GM19240 (cell line): ENCODE data around the gene COL16A1.

Experiments used
- DNase-seq: peaks from one replicate; pipeline ENCODE4 v3.0.0; 2011; ENCODE audit warnings: low spot score; ENCODE audit not compliant: insufficient read length

COL16A1 gene

DNA sequence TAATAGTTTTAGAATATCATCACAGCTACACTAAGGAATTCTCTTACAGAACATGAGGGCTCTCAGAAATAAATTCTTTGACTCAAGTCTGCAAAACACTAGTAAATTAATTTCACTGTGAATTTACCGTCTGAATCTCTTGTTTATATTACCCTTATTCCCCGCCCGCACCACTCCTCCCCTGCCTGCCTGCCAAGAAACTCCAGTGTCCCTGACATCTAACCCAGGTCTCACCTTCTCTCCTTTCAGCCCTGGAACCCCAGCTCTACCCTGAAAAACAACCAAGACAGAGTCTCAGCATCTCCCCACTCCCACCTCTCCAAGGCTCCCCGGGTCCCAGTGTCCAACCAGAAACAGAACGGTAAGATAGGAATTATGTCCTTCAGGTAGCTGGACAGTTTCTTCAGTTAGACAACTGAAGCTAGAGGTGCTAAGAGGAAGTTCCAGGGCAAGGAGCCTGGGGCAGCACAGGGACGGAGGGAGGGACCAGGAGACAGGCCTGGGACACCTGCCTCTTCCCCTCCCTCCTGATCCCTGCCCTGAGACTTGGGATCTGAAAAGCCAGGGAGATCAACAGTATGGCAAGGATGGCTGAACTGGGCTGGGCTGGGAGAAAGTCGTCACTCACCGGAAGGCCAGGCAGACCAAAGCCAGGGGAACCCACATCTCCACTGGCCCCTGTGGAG, 15.4 kb downstream of the COL16A1 start:
- DNase-seq: no peak

DNA sequence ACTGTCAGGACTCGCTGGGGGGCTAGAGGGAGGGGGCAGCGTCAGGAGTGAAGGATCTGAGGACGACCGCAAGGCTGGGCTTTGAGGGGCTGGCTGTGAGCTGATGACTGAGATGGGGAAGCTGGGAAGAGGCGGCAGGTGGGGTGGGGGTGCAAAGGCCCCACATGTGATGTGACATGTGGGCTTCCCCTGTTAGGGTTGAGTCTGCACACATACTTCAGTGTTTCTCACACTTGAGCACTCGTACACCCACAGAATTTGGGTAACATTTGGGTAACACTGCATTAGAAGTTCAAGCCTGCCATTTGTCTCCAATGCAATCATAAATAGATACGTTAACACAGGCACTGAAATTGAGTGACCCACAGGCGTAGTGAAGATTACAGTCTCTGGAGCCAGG, 16.2 kb downstream of the COL16A1 start:
- DNase-seq: no peak

DNA sequence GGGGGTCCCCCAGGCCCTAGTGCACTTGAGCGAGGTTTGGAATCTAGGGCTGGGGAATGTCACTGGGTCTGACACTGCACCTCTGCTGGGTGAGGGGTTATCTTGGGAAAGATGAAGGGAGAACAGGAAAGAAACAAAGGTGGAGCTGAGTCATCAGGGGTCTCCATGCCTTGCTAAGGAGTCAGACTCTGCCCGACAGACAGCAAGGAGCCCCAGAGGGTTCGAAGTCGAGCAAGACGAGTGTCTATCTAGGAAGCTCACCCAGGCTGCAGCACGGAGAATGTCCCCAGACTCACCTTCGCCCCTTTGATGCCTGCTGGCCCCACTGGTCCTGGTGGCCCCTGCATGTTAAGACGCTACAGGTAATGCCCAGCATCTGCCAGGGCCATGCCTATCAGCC, 18.0 kb downstream of the COL16A1 start:
- DNase-seq: no peak

DNA sequence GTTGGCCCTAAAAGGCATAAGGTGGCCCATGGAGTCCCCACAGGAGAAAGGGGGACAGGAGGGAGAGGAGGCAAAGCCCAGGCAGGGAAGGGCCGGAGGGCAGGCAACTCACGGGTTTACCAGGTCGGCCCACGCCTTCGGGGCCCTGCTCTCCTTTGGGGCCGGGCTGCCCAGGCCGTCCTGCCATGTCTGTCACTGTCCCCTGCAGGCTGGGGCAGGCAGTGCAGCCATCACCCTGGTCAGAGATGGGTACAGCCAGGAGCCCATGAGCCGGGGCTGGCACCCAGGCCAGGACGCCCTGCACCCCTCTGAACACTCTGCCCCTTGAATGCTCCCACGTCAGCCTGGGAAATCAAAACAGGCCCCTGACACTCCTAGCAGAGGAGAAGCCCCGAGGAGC, 19.8 kb downstream of the COL16A1 start:
- no peak for DNase-seq

DNA sequence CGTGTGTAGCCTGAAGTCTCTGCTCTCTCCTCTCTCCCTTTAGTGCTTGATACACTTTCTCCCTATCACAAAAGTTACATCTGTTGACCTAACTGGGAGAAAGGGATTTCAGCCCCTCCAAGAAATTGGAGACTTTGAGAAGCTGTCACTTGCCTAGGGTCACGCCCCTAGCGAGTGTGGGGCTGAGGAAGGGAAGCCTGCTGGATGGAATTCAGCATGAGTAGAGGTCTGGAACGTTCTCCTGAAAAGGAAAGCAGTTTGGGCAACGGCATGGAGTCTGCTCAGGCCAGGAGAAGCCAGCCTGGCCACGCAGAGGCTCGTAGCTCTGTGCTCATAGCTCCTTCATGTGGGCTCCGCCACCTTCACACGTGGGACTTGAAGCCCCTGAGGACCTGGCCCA, 22.4 kb downstream of the COL16A1 start:
- DNase-seq: no peak

DNA sequence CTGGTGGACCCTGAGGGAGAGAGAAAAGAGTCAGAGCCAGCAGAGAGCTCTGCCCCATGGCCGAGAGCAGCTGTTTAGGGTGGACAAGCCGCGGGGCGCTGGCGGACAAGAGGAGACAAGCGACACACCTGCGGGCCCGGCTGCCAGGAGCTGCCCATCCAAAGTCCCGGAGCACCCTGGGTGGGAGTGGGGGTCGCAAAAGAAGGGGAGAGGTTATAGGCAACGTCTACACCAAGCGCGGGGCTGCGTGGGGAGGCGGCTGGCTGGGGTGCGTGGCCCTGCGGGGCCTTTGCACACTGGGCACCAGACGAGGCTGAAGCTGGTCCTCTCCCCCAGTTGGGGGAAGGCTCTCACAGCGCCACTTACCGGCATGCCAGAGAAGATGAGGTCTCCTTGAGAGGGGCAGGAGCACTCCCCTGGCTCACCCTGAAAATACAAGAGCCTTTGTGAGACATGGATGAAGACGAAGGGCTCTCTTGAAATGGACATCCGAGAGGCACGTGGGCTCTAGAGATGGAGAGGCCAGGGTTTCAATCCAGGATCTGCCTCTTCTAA, 24.1 kb downstream of the COL16A1 start:
- no peak for DNase-seq

DNA sequence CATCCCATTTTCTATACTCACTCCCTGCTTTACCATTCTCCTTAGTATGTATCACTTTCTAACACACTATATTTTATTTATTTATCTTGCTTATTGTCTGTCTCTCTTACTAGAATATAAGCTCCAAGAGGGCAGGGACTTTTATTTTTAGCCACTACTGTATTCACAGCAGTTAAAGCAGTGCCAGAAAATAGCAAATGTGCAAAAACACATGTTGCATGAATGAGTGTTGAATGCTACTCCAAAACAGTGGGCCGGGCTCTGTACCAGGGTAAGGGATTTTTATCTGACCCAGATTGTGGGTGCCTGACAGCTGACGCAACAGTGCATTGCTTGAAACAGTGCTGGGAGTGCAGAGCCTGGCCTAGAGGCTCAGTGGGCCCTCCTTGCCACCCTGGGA, 24.7 kb downstream of the COL16A1 start:
- no peak for DNase-seq

DNA sequence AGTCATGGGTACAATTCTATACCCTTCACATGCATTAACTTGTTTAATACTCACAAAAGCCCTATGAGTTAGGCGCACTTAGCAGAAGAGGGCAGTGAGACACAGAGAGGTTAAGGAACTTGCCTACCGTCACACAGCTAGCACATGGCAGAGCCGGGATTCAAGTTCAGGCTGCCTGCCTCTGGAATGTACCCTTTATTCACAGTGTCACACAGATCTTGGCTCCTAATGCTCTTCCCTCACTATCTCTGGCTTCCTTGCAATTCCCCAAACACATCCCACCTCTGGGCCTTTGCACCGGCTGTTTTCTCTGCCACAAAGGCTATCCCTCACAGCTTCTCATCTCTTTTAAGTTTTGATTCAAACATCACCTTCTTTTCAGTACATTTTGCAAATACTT, 25.1 kb downstream of the COL16A1 start:
- DNase-seq: no peak

DNA sequence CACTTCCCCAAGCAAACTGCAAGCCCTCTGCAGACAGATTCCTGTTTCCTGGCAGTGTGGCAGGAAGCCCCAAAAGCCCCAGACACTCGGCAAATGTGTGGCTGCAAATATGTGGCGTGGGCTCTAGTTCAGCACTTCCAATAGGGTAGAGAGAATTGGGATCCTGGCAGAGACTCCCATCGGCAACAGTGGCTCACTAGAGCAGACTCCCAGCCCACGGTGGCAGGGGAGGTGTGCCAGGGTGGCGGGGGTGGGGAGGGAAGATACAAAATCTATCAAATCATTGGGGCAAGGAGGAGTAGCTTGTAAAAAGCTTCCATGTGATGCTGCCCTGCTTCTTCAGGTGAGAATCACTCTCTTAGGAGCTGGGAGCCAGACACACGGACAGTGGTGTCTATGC, 25.9 kb downstream of the COL16A1 start:
- DNase-seq: no peak

DNA sequence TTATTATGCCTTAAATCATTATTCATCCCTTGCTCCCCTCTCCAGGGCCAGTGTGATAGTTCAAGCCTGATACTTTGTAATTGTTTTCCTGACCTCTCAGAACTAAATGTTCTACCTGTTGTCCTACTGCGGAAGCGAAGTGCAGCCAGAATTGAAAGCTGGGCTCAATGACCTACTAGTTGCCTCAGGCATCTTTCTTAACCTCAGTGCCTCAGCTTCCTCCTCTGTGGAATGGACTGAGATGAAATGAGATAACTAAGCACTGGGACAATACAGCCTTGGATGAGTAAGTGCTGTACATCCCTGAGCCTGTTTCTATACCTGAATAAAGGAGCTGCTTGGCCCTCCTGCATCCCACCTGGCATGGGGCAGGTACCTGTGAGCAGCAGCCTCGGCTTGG, 26.4 kb downstream of the COL16A1 start:
- DNase-seq: no peak

DNA sequence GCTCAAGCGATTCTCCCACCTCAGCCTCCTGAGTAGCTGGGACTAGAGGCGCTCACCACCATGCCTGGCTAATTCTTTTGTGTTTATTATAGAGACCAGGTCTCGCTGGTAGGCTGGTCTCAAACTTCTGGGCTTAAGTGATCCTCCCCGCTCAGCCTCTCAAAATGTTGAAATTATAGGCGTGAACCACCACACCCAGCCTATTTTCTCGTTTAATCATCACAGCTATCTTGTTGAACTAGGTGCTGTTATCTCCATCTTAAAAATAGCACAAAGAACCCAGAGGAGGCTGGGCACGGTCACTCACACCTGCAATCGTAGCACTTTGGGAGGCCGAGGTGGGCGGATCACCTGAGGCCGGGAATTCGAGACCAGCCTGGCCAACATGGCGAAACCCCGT, 28.1 kb downstream of the COL16A1 start:
- no peak for DNase-seq

DNA sequence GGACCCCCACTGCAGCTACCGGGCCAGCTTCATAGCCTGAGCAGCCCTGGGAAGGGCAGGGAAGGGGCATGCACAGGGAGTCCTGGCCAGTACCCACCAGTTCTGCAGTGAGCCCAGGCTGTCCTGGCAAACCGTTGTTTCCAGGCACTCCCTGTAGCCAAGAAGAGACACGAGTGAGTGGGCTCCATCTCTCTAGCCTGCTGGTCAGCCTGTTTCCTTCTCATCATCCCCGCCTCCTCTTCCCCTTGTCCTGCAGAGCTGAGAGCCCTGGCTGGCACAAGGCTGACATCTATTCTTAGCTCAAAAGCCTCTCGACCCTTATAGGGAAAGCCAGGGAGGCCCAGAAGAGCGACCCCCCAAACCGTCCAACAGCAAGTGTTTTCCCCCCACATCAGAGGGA, 28.7 kb downstream of the COL16A1 start:
- DNase-seq: no peak

DNA sequence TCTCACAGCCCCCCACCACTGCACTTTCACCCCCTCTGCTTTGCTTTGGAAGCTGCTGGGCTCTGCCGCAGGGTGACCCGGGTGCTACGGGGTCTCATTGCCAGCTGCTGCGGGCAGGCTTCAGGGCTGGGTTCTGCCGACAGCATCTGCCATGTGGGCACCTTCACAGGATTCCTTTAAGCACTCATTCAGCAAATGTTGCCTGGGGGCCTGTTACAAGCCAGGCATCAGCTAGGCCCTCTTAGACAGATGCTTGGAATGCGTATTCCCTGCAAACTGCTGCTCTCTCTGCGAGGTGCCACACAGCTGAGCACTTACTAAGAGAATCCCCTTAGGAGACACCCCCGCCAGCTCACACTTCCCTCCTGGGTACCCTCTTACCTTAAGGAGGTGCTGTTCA, 29.2 kb downstream of the COL16A1 start:
- no peak for DNase-seq

DNA sequence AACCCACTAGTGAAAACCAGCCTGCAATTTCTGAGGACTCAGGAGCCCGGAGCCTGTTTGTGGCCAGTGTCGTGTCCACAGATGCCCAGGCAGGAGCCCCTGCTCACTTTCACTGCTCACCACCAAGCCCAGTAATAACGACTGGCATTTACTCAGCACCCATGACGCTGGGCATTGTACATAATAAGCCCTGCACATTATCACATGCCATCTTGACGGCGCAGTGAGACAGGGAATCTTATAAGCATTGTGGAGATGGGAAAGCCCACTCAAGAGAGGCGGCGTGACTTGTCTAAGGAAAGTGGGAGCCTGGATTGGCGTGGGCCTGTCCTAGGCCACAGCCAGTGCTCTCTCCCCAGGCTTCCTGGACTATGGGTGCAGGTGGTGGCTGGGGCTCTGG, 30.4 kb downstream of the COL16A1 start:
- no peak for DNase-seq

DNA sequence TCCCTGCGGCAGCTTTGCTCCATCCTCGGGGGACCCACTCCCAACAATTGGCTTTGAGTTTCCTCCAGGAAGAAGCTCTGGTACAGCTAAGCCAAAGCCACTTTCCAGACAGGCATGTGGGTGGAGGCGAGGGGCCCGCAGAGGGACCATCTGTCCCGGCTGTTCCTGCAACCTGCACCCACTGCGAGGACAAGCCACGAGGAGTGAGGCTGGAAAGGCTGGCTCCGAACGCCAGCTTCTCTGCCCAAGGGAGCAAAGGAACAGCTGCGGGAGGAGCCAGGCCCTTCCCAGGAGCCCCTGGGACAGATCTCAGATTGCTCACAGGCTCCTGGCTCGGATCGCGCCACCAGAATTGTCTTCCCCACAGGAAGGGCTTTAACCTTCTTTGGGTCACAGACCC, 30.8 kb downstream of the COL16A1 start:
- no peak for DNase-seq

DNA sequence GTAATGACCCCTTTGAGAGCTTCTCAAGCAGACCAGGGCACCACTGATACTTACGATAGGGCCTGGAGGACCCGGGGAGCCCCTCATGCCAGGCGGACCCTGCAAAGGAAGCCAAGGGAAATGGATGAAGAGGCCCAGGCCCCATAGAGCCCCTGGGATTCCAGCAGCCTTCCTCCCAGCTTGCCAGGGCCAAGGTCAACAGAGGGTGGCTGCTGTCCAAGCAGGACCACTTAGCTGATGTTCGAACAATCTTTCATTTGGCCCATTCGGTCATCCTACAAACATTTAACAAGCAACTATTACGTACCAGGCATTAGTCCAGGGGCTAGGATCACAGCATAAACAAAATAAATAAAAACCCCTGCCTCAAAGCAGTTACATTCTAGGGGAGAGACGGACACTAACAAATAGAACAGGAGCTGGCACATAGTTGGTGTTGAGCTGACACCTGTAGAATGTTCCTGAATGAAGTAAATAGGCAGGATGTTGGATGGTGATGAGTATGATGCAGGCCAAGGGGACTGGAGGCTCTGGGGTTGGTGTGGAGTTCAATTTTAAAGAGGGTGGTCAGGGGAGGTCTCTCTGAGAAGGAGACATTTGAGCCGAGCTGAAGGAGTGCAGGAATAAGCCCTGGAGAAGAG, 32.1 kb downstream of the COL16A1 start:
- DNase-seq: no peak

DNA sequence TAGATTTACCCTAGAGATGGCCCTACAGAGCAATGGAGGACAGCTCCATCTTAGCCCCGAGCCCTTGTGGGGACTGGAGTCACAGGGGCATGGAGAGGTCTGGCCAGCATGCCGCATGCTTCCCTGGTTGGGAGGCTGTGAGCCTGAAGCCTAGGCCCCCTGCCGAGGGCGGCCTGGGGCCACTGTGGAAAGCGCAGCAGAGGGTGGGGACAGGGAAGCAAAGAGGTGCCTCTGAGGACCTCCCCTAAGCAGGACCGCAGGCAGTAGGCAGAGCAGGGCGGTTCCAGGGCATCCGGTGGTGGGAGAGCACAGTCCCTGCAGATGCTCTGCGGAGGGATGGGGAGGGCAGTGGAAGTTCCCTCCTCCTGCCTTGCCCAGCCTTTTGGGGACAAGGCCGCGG, 32.7 kb downstream of the COL16A1 start:
- no peak for DNase-seq

DNA sequence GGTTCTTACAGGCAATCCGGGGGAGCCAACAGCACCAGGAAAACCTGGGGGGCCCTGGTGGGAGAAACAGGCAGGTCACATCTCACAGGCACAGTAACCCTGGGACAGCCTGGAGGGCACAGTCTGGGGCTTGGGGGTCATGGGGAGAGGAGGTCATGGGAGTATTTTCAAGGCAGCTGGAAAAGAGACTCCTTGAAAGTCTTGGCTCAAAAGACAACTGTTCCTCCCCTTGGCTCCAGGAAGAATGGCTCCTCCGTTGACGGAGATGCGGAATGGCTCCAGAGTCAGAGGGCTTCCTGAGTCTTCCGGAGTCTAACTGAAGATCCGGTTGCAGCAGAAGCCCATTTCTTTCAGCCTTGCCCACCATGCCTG, 33.2 kb downstream of the COL16A1 start:
- no peak for DNase-seq

DNA sequence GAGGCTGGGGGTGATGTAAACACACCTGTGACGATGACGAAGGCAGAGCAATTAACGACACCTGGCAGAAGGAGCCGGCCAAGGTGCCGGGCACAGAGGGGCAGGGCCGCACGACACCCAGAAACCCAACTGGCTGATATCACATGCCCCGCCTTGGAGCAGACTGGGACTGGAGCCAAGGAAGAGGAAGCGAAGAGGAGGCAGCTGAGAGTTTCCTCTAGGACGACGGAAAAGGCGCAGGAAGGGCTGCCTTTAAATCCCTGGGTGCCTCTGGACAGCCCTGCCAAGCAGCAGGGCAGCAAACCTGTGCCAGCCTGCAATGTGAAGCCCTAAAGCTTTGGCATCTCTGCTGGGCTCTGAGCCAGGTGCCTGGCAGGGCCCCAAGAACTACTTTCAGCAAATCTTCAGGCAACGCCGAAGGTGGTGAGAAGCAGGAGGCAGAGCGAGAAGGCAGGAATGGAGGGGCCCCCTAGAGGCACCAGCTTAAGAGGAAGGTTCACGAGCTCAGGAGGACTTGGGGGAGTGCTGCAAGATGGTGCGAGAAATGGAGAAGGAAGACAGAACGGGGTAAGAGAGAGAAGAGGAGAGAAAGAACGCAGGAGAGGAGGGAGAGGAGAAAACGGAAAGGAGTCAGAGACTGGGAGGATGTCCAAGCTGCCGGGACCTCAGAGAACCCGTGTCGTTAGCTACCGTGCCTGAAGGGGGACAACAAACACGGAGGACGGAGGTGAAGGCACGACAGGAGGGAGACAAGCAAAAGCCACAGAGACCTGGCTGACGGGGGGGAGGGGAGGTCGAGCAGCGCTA, 33.8 kb downstream of the COL16A1 start:
- no peak for DNase-seq

DNA sequence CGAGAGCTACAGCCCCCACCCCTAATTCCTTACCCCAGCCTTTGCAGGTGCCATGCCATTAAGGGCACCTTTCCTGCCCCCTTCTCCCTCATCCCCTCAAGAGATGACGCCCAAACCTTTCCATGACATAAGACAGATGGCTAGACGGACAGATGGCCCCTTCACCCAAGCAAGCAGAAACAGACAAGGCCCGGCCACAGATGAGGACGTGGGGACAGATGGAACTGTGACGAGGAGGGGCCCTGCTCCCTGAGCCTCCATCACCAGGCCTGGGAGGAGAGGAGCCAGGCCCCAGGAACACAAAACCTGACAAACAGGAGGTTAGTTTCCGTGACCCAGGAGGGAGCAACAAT, 34.4 kb downstream of the COL16A1 start:
- no peak for DNase-seq

DNA sequence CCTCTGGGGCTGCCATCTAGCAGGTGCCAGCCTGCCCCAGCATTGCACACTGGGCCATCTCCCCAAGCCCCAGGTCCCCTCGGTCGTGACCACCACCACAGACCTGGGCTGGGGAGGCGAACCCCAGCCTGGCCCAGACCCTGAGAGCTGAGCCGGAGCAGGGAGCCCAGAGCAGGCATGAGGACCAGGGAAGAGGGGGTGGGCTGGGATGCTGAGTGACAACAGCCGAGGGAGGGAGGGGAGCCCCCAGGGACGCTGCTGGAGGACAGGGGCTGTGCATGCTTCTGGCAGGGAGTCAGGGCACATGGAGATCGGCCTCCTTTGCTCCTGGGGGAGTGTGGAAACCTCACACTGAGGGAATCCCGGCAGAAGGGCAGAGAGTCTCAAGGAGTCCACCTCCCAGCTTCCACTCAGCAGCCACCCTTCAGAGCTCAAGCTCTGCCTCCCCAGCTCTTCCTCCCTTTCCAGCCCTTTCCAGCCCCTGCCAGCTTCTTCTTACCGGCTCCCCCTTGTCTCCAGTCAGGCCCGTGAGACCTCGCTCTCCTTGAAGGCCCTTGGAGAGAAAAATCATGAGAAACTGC, 35.4 kb downstream of the COL16A1 start:
- DNase-seq: no peak
